ENCODE results near the gene TULP4. TPM values are rescaled to one million over a fixed set of nuclear protein-coding genes. Genes with fewer than 3 reads are reported as not detected.

TULP4 gene
- total RNA-seq, 1 donor from 2014 or later: 117 TPM

GRCh38 chr6:158285656-158286021 is 26.6 kb upstream of the TULP4 start:
- no peak overlapping the region for H3K4me3 Mint-ChIP-seq (ENCODE audit: unreplicated experiment)
- H3K36me3 Mint-ChIP-seq (ENCODE audit: low read depth, unreplicated experiment): no peaks in the 10 kb centered on the region
- no peak for DNase-seq (ENCODE audit: low spot score)
- peaks cover 31% of the 10 kb centered on the region for H3K4me1 Mint-ChIP-seq (ENCODE audit: unreplicated experiment)
- no peak for TF ChIP-seq CTCF (IDR thresholded peaks at IDR 0.05; ENCODE audit: unreplicated experiment)
- H3K27me3 Mint-ChIP-seq (ENCODE audit: unreplicated experiment): peaks cover 5% of the 10 kb centered on the region
- H3K9me3 Mint-ChIP-seq (ENCODE audit: unreplicated experiment): no peaks in the 10 kb centered on the region
- H3K27ac Mint-ChIP-seq (ENCODE audit: unreplicated experiment): no peak overlapping the region

- Mint-ChIP-seq H3K27me3 (ENCODE audit: unreplicated experiment) (peaks cover 5% of the 10 kb centered on the region), H3K36me3 (ENCODE audit: low read depth, unreplicated experiment) (no peaks in the 10 kb centered on the region), H3K4me1 (ENCODE audit: unreplicated experiment) (peaks cover 31% of the 10 kb centered on the region), H3K4me3 (ENCODE audit: unreplicated experiment) (no peak overlapping the region), H3K27ac (ENCODE audit: unreplicated experiment) (peak overlapping the region; percentile 37), H3K9me3 (ENCODE audit: unreplicated experiment) (no peaks in the 10 kb centered on the region)
- TF ChIP-seq CTCF (IDR thresholded peaks at IDR 0.05; ENCODE audit: unreplicated experiment): no peak
- DNase-seq (ENCODE audit: low spot score): no peak
Measured at GRCh38 chr6:158286413-158286812, 25.9 kb upstream of the TULP4 start.

- no peaks in the 10 kb centered on the region for H3K9me3 Mint-ChIP-seq (ENCODE audit: unreplicated experiment)
- no peak overlapping the region for H3K27ac Mint-ChIP-seq (ENCODE audit: unreplicated experiment)
- H3K36me3 Mint-ChIP-seq (ENCODE audit: low read depth, unreplicated experiment): no peaks in the 10 kb centered on the region
- peaks cover 5% of the 10 kb centered on the region for H3K27me3 Mint-ChIP-seq (ENCODE audit: unreplicated experiment)
- H3K4me3 Mint-ChIP-seq (ENCODE audit: unreplicated experiment): peak overlapping the region; percentile 33
- no peak for TF ChIP-seq CTCF (IDR thresholded peaks at IDR 0.05; ENCODE audit: unreplicated experiment)
- H3K4me1 Mint-ChIP-seq (ENCODE audit: unreplicated experiment): peaks cover 30% of the 10 kb centered on the region
- DNase-seq (ENCODE audit: low spot score): no peak
Measured at GRCh38 chr6:158287047-158287446, 25.2 kb upstream of the TULP4 start.

GRCh38 chr6:158290040-158290439 is 22.2 kb upstream of the TULP4 start:
- Mint-ChIP-seq H3K4me3 (ENCODE audit: unreplicated experiment) (no peak overlapping the region), H3K4me1 (ENCODE audit: unreplicated experiment) (peaks cover 16% of the 10 kb centered on the region), H3K36me3 (ENCODE audit: low read depth, unreplicated experiment) (peaks cover 7% of the 10 kb centered on the region), H3K27ac (ENCODE audit: unreplicated experiment) (no peak overlapping the region), H3K9me3 (ENCODE audit: unreplicated experiment) (no peaks in the 10 kb centered on the region), H3K27me3 (ENCODE audit: unreplicated experiment) (peaks cover 3% of the 10 kb centered on the region)
- no peak for TF ChIP-seq CTCF (IDR thresholded peaks at IDR 0.05; ENCODE audit: unreplicated experiment)
- no peak for DNase-seq (ENCODE audit: low spot score)

- no peak for TF ChIP-seq CTCF (IDR thresholded peaks at IDR 0.05; ENCODE audit: unreplicated experiment)
- Mint-ChIP-seq H3K27me3 (ENCODE audit: unreplicated experiment) (peaks cover 3% of the 10 kb centered on the region), H3K36me3 (ENCODE audit: low read depth, unreplicated experiment) (peaks cover 12% of the 10 kb centered on the region), H3K4me1 (ENCODE audit: unreplicated experiment) (peaks cover 12% of the 10 kb centered on the region), H3K27ac (ENCODE audit: unreplicated experiment) (no peak overlapping the region), H3K9me3 (ENCODE audit: unreplicated experiment) (no peaks in the 10 kb centered on the region), H3K4me3 (ENCODE audit: unreplicated experiment) (no peak overlapping the region)
- DNase-seq (ENCODE audit: low spot score): no peak
Measured at GRCh38 chr6:158290659-158291058, 21.6 kb upstream of the TULP4 start.
